ENCODE results near the gene OAT.

OAT gene

GRCh38 chr10:124349996-124350280, 68.8 kb downstream of the OAT start:
- DNase-seq = no peak

- no peak for DNase-seq
Measured at GRCh38 chr10:124349231-124349995, 69.3 kb downstream of the OAT start.

- DNase-seq = no peak
Measured at GRCh38 chr10:124348801-124349200, 69.9 kb downstream of the OAT start.

GRCh38 chr10:124347956-124348355, 70.8 kb downstream of the OAT start:
- DNase-seq = no peak

Measured in CD4-positive, alpha-beta T cell treated with Interleukin-4 for 4 hours (primary cell).